B cell (primary cell): Measurements from ENCODE around the gene SERINC1. TPM values are rescaled to one million over a fixed set of nuclear protein-coding genes. Genes with fewer than 3 reads are reported as not detected.

ENCODE experiments used
- ATAC-seq: fragments of 200-7000 bp; cut with Tn5 transposase; one replicate; pipeline ENCODE4 v1.10.0; 2021; ENCODE audit warnings: low read depth, mild to moderate bottlenecking, moderate number of reproducible peaks, moderate library complexity
- CTCF ChIA-PET: fragments of 350-600 bp; sonication (Branson Sonifier 250); formaldehyde crosslinking; loops from one replicate; lab custom pipeline; 2021; ENCODE audit warnings: antibody characterized with exemption, inconsistent platforms; lab: Charles Lee
- POLR2A ChIA-PET: fragments of 350-600 bp; sonication (Branson Sonifier 250); formaldehyde crosslinking; loops from one replicate; lab custom pipeline; 2021; ENCODE audit warnings: antibody characterized with exemption; lab: Charles Lee
- DNase-seq: peaks from one replicate; pipeline ENCODE4 v3.0.0; 2013
- H2AFZ ChIP-seq: 2 replicates; pipeline ENCODE4 v1.6.1; 2012; ENCODE audit warnings: mild to moderate bottlenecking, low read depth, low read length; ENCODE audit not compliant: insufficient read depth, poor library complexity, severe bottlenecking
- H3K27ac ChIP-seq, 2 donors: 1 replicate in 1 of 2; 2 replicates in 1 of 2; pipeline ENCODE4 v1.5.1; 2012 to 2013; ENCODE audit warnings: low read length in 2 of 2, mild to moderate bottlenecking in 2 of 2, moderate library complexity in 1 of 2
- H3K27me3 ChIP-seq, 4 experiments: fragments of 200-600 bp in 1 of 4; sonication (generic) in 1 of 4; replicated peaks in 1 of 4; 1 replicate in 2 of 4; 2 replicates in 2 of 4; pipeline versions ENCODE4 v1.6.1 to v1.7.0; 2013 to 2016; ENCODE audit warnings: low read length in 3 of 4, mild to moderate bottlenecking in 2 of 4, mixed read lengths in 1 of 4, moderate library complexity in 1 of 4; ENCODE audit not compliant: insufficient read depth in 4 of 4, control insufficient read depth in 3 of 4; ENCODE audit errors: control extremely low read depth in 1 of 4
- H3K36me3 ChIP-seq, 2 experiments: replicated peaks in 1 of 2; 1 replicate in 1 of 2; 2 replicates in 1 of 2; pipeline versions ENCODE4 v1.6.1 to v1.7.1; 2013; ENCODE audit warnings: low read length in 1 of 2; ENCODE audit not compliant: insufficient read depth in 2 of 2, control insufficient read depth in 1 of 2; ENCODE audit errors: control extremely low read depth in 1 of 2, extremely low read depth in 1 of 2
- H3K4me1 ChIP-seq, 2 donors: fragments of 200-600 bp in 1 of 2; sonication (generic) in 1 of 2; 1 replicate in 1 of 2; 2 replicates in 1 of 2; pipeline versions ENCODE4 v1.5.1 to v1.6.1; 2013 to 2017; ENCODE audit warnings: low read length in 2 of 2; ENCODE audit not compliant: control insufficient read depth in 2 of 2, insufficient read depth in 2 of 2
- H3K4me2 ChIP-seq: replicated peaks from 2 replicates; pipeline ENCODE3; 2012; ENCODE audit warnings: mild to moderate bottlenecking, low read depth, low read length; ENCODE audit not compliant: poor library complexity, severe bottlenecking
- H3K4me3 ChIP-seq, 5 experiments: fragments of 200-600 bp in 1 of 5; sonication (generic) in 1 of 5; 1 replicate in 3 of 5; 2 replicates in 2 of 5; pipeline versions ENCODE4 v1.5.1 to v1.7.0; 2011 to 2016; ENCODE audit warnings: low read length in 4 of 5, mild to moderate bottlenecking in 4 of 5, low read depth in 2 of 5, control low read depth in 1 of 5, moderate library complexity in 1 of 5; ENCODE audit not compliant: insufficient read depth in 1 of 5; ENCODE audit errors: control extremely low read depth in 1 of 5, extremely low read depth in 1 of 5
- H3K79me2 ChIP-seq: fragments of 200-600 bp; sonication (generic); one replicate; pipeline ENCODE4 v1.6.0; 2016; ENCODE audit warnings: low read length; ENCODE audit not compliant: control insufficient read depth, insufficient read depth
- H3K9ac ChIP-seq: fragments of 200-600 bp; sonication (generic); 2 replicates; pipeline ENCODE4 v1.6.1; 2017; ENCODE audit warnings: mild to moderate bottlenecking, low read length, moderate library complexity
- H3K9me3 ChIP-seq, 3 donors: one replicate each; pipeline versions ENCODE4 v1.6.1 to v1.7.1; 2013; ENCODE audit warnings: low read length in 2 of 3; ENCODE audit not compliant: control insufficient read depth in 2 of 3, insufficient read depth in 1 of 3; ENCODE audit errors: control extremely low read depth in 1 of 3
- H4K20me1 ChIP-seq: 2 replicates; pipeline ENCODE4 v1.6.0; 2012; ENCODE audit warnings: mild to moderate bottlenecking, low read length; ENCODE audit not compliant: insufficient read depth, control insufficient read depth, poor library complexity, severe bottlenecking
- H3K27ac Mint-ChIP-seq: one replicate; pipeline ENCODE4 v1.8.0; 2021; ENCODE audit warnings: mixed read lengths
- H3K27me3 Mint-ChIP-seq: one replicate; pipeline ENCODE4 v1.8.0; 2021; ENCODE audit warnings: mixed read lengths
- H3K4me1 Mint-ChIP-seq: one replicate; pipeline ENCODE4 v1.8.0; 2021; ENCODE audit warnings: mixed read lengths
- H3K4me3 Mint-ChIP-seq: one replicate; pipeline ENCODE4 v1.8.0; 2021; ENCODE audit warnings: mixed read lengths
- H3K9me3 Mint-ChIP-seq: one replicate; pipeline ENCODE4 v1.8.0; 2022; ENCODE audit warnings: mixed read lengths; ENCODE audit not compliant: insufficient read depth
- EZH2 ChIP-seq: IDR thresholded peaks from 2 replicates; pipeline ENCODE4 v1.6.1; 2012; ENCODE audit warnings: borderline replicate concordance, low read depth, mild to moderate bottlenecking, moderate library complexity, low read length; ENCODE audit not compliant: insufficient read depth, poor library complexity, severe bottlenecking
- WGBS: methylation state at CpG from one replicate; pipeline ENCODE4 v1.1.5; 2013; ENCODE audit warnings: missing lambda C conversion rate; ENCODE audit not compliant: insufficient coverage; 5-methylcytosine and 5-hydroxymethylcytosine counted together
- intact Hi-C: fragments of 100-400 bp; cut with micrococcal nuclease; formaldehyde crosslinking; loops from one replicate; pipeline ENCODE4 v1.10.0; 2022
- polyA plus RNA-seq: library from polyadenylated mRNA; depleted of rRNA; stranded (reverse); fragments of >200 nt; gene quantifications from 2 replicates; pipeline ENCODE4 v1.2.3, GENCODE V29; 2012
- total RNA-seq, 2 donors: library from RNA; stranded (reverse); fragments of 120-200 nt in 1 of 2; gene quantifications; 1 replicate in 1 of 2; 2 replicates in 1 of 2; pipeline versions ENCODE4 v1.2.3 to v1.2.4, GENCODE V29; 2013 to 2022
- TF ChIP-seq, protein P1 (sequence below): fragments of 200-600 bp; IDR thresholded peaks from one replicate; pipeline ENCODE4 v1.8.0; 2022; ENCODE audit warnings: antibody characterized with exemption, mild to moderate bottlenecking

Gene SERINC1
- total and polyA plus RNA-seq, 2 donors (not counting 1 experiment from before 2014, with no cell fraction given): 17.2 to 92.1 TPM

DNA sequence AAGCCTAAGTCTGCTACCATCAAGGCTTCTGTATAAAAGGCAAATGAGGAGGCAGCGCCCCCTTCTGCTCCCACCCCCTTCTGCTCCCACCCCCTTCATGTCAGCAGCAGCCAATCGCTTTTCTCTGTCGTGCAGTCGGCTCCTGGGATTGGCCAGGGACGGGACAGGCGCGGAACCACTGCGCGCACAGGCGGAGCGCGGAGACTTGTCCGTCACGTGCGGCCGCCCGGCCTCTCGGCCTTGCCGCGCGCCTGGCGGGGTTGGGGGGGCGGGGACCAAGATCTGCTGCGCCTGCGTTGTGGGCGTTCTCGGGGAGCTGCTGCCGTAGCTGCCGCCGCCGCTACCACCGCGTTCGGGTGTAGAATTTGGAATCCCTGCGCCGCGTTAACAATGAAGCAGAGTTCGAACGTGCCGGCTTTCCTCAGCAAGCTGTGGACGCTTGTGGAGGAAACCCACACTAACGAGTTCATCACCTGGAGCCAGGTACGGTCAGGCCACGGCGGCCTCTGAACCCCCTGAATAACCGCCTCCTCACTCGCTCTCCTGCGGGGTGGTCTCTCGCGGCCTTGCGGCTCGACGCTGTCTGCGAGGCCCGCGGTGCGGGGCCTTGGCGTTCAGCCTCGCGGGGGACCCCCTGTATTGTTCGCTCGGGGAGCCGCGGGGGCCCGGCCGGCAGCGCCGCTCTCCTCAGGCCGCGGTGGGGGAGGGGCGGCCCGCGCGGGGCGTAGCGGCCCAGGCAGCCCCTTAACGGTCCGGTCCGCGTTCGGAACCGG is 72.1 kb downstream of the SERINC1 start, which contains the start of gene HSF2:
TSS of gene HSF2 (plus strand) at position 305 of the 773 bp plus-strand sequence. CDS start at position 391, 86 bp downstream.
- peak within 1 kb of the TSS; percentile 88 for H3K9ac ChIP-seq
- H3K27me3 Mint-ChIP-seq: no peaks in the 10 kb centered on the region
- no peaks in the 10 kb centered on the region for H3K9me3 Mint-ChIP-seq
- no peaks in the 10 kb centered on the region for H3K36me3 ChIP-seq
- H3K4me3 ChIP-seq: peak within 1 kb of the TSS; percentile 80 to 98 (median 94)
- H3K4me2 ChIP-seq: peak within 1 kb of the TSS; percentile 90
- peak; percentile 96 for DNase-seq
- POLR2A ChIA-PET: interaction anchor here (1.1 to 1.4 kb wide), 2 partner anchors 72 to 73 kb away, joined by 3 to 4 read pairs; partner anchors contain the start of gene SERINC1
- no peaks in the 10 kb centered on the region for H3K27me3 ChIP-seq
- peak within 1 kb of the TSS; percentile 97 for H3K4me3 Mint-ChIP-seq
- WGBS: under 1% methylated on average over 82 of the region's 82 CpGs
- intact Hi-C loops: loop anchor here (1.0 to 2.0 kb wide), 3 partner anchors 18 to 1067 kb away; partner anchors contain the start of gene SERINC1
- H3K4me1 Mint-ChIP-seq: peaks cover 20% of the 10 kb centered on the region
- H3K79me2 ChIP-seq: peaks cover 40% of the 10 kb centered on the region
- no peaks in the 10 kb centered on the region for H4K20me1 ChIP-seq
- H3K4me1 ChIP-seq: peaks cover 12 to 13% of the 10 kb centered on the region in 2 donors
- ATAC-seq: peak; percentile 98
- H3K27ac ChIP-seq: peak within 1 kb of the TSS; percentile 67 to 80
- CTCF ChIA-PET: interaction anchor here (1.0 to 1.4 kb wide), 3 partner anchors 9 to 131 kb away, joined by 3 to 8 read pairs (median 5); no protein-coding TSS in a partner anchor
- TF ChIP-seq, protein P1, sequence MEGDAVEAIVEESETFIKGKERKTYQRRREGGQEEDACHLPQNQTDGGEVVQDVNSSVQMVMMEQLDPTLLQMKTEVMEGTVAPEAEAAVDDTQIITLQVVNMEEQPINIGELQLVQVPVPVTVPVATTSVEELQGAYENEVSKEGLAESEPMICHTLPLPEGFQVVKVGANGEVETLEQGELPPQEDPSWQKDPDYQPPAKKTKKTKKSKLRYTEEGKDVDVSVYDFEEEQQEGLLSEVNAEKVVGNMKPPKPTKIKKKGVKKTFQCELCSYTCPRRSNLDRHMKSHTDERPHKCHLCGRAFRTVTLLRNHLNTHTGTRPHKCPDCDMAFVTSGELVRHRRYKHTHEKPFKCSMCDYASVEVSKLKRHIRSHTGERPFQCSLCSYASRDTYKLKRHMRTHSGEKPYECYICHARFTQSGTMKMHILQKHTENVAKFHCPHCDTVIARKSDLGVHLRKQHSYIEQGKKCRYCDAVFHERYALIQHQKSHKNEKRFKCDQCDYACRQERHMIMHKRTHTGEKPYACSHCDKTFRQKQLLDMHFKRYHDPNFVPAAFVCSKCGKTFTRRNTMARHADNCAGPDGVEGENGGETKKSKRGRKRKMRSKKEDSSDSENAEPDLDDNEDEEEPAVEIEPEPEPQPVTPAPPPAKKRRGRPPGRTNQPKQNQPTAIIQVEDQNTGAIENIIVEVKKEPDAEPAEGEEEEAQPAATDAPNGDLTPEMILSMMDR: peak; percentile 15
- no peak for TF ChIP-seq EZH2
- H3K27ac Mint-ChIP-seq: peak within 1 kb of the TSS; percentile 89
- H3K9me3 ChIP-seq: no peaks in the 10 kb centered on the region
- peak within 1 kb of the TSS; percentile 99 for H2AFZ ChIP-seq
